ENCODE measurements around the gene PRM1. TPM values are rescaled to one million over a fixed set of nuclear protein-coding genes. Genes with fewer than 3 reads are reported as not detected.
"Not testable (repeated sequence)": the region's sequence is repeated elsewhere in the genome, so short reads cannot be mapped to it uniquely, and the experiment has no call there.

PRM1 gene
- total RNA-seq, 1 donor from 2014 or later = not detected

- Mint-ChIP-seq H3K9me3 (no peaks in the 10 kb centered on the region), H3K4me3 (no peak overlapping the region), H3K27me3 (ENCODE audit: low read depth) (no peaks in the 10 kb centered on the region), H3K4me1 (peaks cover 13% of the 10 kb centered on the region), H3K27ac (no peak overlapping the region), H3K36me3 (no peaks in the 10 kb centered on the region)
- TF ChIP-seq CTCF (IDR thresholded peaks at IDR 0.05; ENCODE audit: unreplicated experiment) = no peak
- no peak for DNase-seq (ENCODE audit: low spot score in 2 of 2, unreplicated experiment in 2 of 2)
Measured at GRCh38 chr16:11290102-11290893, 9.2 kb upstream of the PRM1 start.

DNA sequence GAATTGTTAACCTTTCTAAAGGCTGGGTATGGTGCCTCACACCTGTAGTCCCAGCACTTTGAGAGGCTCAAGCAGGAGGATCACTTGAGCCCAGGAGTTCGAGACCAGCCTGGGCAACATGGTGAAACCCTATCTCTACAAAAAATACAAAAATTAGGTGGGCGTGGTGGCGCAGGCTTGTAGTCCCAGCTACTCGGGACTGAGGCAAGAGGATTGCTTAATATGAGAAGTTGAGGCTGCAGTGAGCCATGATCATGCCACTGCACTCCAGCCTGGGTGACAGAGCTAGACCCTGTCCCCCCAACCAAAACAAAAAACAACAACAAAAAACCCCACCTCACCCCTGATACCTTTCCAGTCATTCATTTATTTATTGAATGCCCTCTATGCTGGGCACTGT is 8.6 kb upstream of the PRM1 start:
- H3K36me3 Mint-ChIP-seq; DNase-seq (ENCODE audit: low spot score in 2 of 2, unreplicated experiment in 2 of 2); H3K27ac Mint-ChIP-seq; H3K9me3 Mint-ChIP-seq; H3K4me3 Mint-ChIP-seq; H3K27me3 Mint-ChIP-seq (ENCODE audit: low read depth): not testable (repeated sequence)
- peaks cover 13% of the 10 kb centered on the region for H3K4me1 Mint-ChIP-seq

DNA sequence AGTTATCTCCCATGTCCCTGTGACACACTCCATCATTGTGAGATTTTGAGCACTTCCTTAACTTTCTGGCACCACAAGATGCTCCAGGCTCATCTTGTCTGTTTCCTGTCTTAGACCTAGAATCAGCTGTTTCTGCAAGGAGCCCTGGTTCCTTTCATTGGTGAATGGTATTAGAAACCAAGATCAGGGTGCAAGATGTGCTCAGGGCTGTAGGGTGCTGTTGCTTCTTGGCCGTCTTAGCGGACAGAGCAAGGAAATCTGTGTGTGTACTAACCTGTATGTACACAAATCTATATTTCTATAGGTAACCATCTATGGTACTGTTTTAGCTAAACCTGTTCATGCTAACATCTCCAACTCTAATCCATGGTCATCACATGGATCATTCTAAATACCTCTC is 8.1 kb upstream of the PRM1 start:
- H3K27ac Mint-ChIP-seq = no peak overlapping the region
- H3K4me3 Mint-ChIP-seq = no peak overlapping the region
- no peaks in the 10 kb centered on the region for H3K27me3 Mint-ChIP-seq (ENCODE audit: low read depth)
- DNase-seq (ENCODE audit: low spot score in 2 of 2, unreplicated experiment in 2 of 2) = no peak
- no peaks in the 10 kb centered on the region for H3K9me3 Mint-ChIP-seq
- peaks cover 13% of the 10 kb centered on the region for H3K4me1 Mint-ChIP-seq
- TF ChIP-seq CTCF (IDR thresholded peaks at IDR 0.05; ENCODE audit: unreplicated experiment) = no peak
- no peaks in the 10 kb centered on the region for H3K36me3 Mint-ChIP-seq

- DNase-seq (ENCODE audit: low spot score in 2 of 2, unreplicated experiment in 2 of 2) = no peak
- Mint-ChIP-seq H3K9me3 (no peaks in the 10 kb centered on the region), H3K27me3 (ENCODE audit: low read depth) (no peaks in the 10 kb centered on the region), H3K27ac (no peak overlapping the region), H3K4me1 (peaks cover 3% of the 10 kb centered on the region), H3K36me3 (no peaks in the 10 kb centered on the region), H3K4me3 (no peak overlapping the region)
- no peak for TF ChIP-seq CTCF (IDR thresholded peaks at IDR 0.05; ENCODE audit: unreplicated experiment)
Measured at GRCh38 chr16:11285842-11286241, 4.7 kb upstream of the PRM1 start.

DNA sequence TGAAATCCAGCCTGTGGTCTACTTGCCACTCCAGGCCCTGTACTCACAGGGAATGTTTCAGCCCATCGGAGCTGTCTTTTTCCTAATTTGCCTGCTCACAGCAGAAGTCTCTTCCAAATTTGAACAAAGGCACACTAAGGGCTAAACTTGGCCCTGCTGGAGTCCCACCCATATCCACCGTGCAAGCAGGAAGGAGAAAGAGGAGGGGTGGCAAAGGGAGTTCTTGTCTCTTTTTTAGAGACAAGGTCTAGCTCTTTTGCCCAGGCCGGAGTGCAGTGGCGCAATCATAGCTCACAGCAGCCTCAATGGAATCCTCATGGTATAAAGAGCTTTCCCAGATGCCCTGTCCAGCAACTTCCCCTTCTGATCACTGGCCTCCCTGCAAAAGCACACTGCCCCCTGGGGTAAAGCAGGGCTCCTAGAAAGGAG is 2.7 kb upstream of the PRM1 start:
- no peak for DNase-seq (ENCODE audit: low spot score in 2 of 2, unreplicated experiment in 2 of 2)
- no peaks in the 10 kb centered on the region for H3K36me3 Mint-ChIP-seq

More for the DNA sequence above, 2.7 kb upstream of the PRM1 start:
- no peak overlapping the region for H3K27ac Mint-ChIP-seq
- H3K4me3 Mint-ChIP-seq = no peak overlapping the region
- no peak for TF ChIP-seq CTCF (IDR thresholded peaks at IDR 0.05; ENCODE audit: unreplicated experiment)
- no peaks in the 10 kb centered on the region for H3K27me3 Mint-ChIP-seq (ENCODE audit: low read depth)
- no peaks in the 10 kb centered on the region for H3K9me3 Mint-ChIP-seq
- peaks cover 4% of the 10 kb centered on the region for H3K4me1 Mint-ChIP-seq

All from mesothelial cell of epicardium (in vitro differentiated cells).